Lower leg skin (tissue), 4 donors: ENCODE measurements around the gene MSH3. TPM values are rescaled to one million over a fixed set of nuclear protein-coding genes. Genes with fewer than 3 reads are reported as not detected.
"Not testable (repeated sequence)": the region's sequence is repeated elsewhere in the genome, so short reads cannot be mapped to it uniquely, and the experiment has no call there.

Experiments used
- DNase-seq, 2 donors: peaks; one replicate each; pipeline ENCODE4 v3.0.0-alpha.2; 2019; ENCODE audit warnings: low spot score in 2 of 2
- H3K4me3 ChIP-seq: fragments of 200-600 bp; sonication (generic); 2 replicates; pipeline ENCODE4 v1.5.1; 2017; ENCODE audit warnings: mild to moderate bottlenecking, low read depth; ENCODE audit not compliant: poor library complexity, severe bottlenecking
- POLR2A ChIP-seq, 2 donors: fragments of 450-650 bp; IDR thresholded peaks; one replicate each; pipeline ENCODE4 v1.6.1; 2016 to 2017; ENCODE audit warnings: antibody characterized with exemption in 2 of 2, mild to moderate bottlenecking in 1 of 2, moderate library complexity in 1 of 2
- WGBS, 2 donors: methylation state at CpG; one replicate each; pipeline ENCODE4 v1.1.5; 2018; 5-methylcytosine and 5-hydroxymethylcytosine counted together
- intact Hi-C: fragments of 100-400 bp; cut with DNase I; formaldehyde crosslinking; loops from one replicate; pipeline ENCODE4 v1.15.0; 2023; ENCODE audit warnings: low total_unique reads
- total RNA-seq, 4 donors: library from RNA; depleted of rRNA; stranded (reverse); fragments of >200 nt; gene quantifications; one replicate each; pipeline ENCODE4 v1.1.0, GENCODE V29; 2016
- TF ChIP-seq, protein P1 (sequence below), 3 donors: fragments of 450-650 bp; IDR thresholded peaks; one replicate each; pipeline ENCODE4 v1.5.1; 2016; ENCODE audit warnings: antibody characterized with exemption in 3 of 3, mild to moderate bottlenecking in 3 of 3, moderate library complexity in 2 of 3

MSH3 gene
- total RNA-seq, 4 donors from 2014 or later: 8.4 to 17.1 (median 11.4) TPM

DNA sequence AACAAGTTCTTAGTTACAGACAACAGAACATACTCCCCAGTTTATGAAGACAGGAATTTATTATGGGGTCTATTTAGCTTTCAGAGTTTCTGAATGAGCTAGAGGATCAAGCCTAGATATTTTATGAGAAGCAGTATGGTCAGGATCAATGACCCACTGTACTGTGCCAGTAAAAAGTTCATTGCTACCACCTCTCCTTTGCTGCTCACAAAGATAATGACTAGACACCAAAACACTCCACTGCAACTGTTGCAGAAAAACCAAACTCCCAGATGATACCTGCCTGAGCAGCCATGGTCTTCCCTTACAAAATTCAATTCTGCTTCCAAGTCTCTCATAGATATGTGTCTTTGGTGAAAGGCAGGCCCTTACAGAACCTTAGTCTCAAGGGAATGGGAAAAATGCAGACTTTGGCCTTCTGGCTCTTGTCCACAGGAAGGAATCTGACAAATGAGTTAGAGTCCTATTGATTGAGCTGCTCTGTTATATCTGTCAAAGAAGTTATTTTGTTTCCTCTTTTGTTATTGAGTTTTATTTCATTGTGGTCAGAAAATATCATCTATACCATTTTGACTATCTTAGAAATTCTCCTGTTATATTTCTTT is 231.0 kb downstream of the MSH3 start:
- no peak overlapping the region for H3K4me3 ChIP-seq
- DNase-seq: no peak
- TF ChIP-seq, protein P1, sequence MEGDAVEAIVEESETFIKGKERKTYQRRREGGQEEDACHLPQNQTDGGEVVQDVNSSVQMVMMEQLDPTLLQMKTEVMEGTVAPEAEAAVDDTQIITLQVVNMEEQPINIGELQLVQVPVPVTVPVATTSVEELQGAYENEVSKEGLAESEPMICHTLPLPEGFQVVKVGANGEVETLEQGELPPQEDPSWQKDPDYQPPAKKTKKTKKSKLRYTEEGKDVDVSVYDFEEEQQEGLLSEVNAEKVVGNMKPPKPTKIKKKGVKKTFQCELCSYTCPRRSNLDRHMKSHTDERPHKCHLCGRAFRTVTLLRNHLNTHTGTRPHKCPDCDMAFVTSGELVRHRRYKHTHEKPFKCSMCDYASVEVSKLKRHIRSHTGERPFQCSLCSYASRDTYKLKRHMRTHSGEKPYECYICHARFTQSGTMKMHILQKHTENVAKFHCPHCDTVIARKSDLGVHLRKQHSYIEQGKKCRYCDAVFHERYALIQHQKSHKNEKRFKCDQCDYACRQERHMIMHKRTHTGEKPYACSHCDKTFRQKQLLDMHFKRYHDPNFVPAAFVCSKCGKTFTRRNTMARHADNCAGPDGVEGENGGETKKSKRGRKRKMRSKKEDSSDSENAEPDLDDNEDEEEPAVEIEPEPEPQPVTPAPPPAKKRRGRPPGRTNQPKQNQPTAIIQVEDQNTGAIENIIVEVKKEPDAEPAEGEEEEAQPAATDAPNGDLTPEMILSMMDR (IDR thresholded peaks at IDR 0.05): no peak
- no peak for TF ChIP-seq POLR2A (IDR thresholded peaks at IDR 0.05)
- intact Hi-C loops: no loop called here

DNA sequence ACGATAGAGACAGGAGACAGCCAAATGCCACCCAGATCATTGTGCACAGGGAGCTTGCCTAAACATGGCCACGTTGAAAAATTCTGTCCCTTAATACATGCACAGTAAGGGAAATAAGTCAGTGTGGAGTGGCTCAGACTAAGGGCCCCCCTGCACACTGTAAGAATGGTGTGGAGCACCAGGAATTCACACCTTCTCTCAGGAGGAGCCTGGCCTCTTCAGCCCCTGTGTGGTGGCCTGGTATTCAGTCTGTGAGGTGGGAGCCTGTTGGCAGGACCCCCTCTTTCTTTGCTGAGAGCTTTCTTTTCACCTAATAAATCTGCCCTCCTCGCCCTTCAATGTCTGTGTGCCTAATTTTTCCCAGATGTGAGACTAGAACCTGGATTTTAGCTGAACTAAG is 239.6 kb downstream of the MSH3 start:
- no peak overlapping the region for H3K4me3 ChIP-seq
- DNase-seq: no peak
- WGBS, 2 donors: 70 to 74% methylated on average over 3 of the region's 3 CpGs
- TF ChIP-seq, protein P1 (IDR thresholded peaks at IDR 0.05): no peak
- no peak for TF ChIP-seq POLR2A (IDR thresholded peaks at IDR 0.05)
- intact Hi-C loops: no loop called here

DNA sequence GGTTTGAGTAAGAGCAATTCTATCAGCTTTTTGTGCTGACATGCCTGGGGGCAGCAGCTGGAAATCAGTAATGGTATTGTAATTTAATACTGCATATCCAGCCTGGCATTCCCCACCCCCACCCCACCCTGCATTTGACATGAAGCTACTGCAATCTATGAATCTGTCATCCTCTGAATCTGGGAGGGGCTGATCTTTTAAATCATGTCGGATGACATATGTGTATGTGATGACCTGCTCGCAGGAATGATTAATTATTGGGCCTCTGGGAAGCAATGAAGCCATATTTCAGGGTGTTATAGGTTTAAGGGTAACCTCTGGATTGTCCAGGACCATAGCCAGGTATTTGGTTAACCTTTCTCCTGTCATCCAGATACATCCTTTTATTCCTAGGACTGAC is 241.1 kb downstream of the MSH3 start:
- intact Hi-C loops: no loop called here
- WGBS, 2 donors: 66 to 73% methylated on average over 2 of the region's 2 CpGs
- no peak for DNase-seq
- H3K4me3 ChIP-seq: no peak overlapping the region
- TF ChIP-seq, protein P1 (IDR thresholded peaks at IDR 0.05): no peak
- no peak for TF ChIP-seq POLR2A (IDR thresholded peaks at IDR 0.05)

DNA sequence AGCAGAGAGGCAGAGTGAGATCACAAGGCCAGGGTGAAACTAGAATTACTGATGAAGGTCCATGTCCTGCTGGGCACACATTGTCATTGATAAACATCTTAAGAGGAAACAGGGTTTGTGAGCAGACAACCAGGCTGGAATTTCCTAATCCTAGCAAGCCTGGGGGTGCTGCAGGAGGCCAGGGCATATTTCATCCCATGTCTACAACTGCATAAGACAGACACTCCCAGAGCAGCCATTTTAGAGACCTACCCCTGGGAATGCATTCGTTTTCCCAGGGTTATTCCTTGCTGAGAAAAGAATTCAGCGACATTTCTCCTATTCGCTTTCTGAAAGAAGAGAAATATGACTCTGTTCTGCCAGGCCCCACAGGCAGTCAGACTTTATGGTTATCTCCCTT is 248.2 kb downstream of the MSH3 start:
- intact Hi-C loops, H3K4me3 ChIP-seq, DNase-seq: not testable (repeated sequence)
- WGBS, 2 donors: 86 to 92% methylated on average over 3 of the region's 3 CpGs

DNA sequence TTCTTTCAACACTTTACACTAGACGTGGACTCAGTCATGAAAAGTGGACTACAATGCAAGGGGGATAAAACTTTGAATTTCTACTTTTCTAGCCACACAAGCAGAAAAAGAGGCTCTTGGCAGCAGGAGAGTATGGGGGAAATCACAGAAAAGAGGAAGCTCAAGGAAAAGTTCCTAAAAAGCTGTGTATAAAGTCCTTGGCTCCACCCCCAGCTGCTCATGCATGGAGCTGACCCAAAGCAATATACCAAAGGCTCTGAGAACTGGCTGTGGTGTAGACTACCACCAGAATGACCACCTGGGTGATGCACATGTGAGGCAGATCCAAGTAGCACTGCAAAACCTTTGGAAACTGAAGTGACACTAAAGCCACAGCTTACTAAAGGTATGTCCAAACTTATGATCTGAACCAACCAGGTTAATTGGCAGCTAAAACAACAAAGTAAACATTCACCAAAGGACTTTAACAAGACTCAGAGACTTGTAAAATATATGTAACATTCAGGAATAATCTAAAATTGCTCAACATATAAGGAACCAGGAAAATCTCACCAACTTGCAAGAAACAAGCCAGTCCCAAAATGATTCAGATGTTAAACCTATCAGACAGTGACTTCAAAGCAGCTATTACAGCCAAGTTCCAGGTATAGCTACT is 250.2 kb downstream of the MSH3 start:
- H3K4me3 ChIP-seq: no peak overlapping the region
- DNase-seq: no peak
- intact Hi-C loops: no loop called here
- no peak for TF ChIP-seq POLR2A (IDR thresholded peaks at IDR 0.05)
- TF ChIP-seq, protein P1 (IDR thresholded peaks at IDR 0.05): no peak
- WGBS, 2 donors: 72 to 85% methylated on average over 1 of the region's 1 CpG

DNA sequence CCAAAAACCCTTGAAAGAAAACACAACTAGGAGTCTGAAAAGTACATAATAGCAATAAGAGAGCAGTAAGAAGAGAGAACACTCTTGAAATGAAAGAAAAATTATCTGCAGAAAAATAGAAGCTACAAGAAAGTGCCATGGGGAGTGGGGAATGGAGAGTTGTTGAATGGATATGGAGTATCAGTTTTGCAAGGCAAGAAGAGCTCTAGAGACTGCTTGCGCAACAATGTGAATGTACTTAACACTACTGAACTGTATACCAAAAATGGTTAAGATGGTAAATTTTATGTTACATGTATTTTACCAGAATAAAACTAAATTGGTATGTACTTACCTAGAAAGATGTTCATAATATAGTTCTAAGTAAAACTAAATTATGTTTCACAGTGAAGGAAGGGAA is 251.0 kb downstream of the MSH3 start:
- intact Hi-C loops: no loop called here
- 91 to 98% methylated on average over 1 of the region's 1 CpG for WGBS, 2 donors
- no peak overlapping the region for H3K4me3 ChIP-seq
- no peak for DNase-seq
- no peak for TF ChIP-seq POLR2A (IDR thresholded peaks at IDR 0.05)
- TF ChIP-seq, protein P1 (IDR thresholded peaks at IDR 0.05): no peak
